ENCODE data around the gene OR8H1.

Gene OR8H1

GRCh38 chr11:56292154-56292553 lies at the start of gene OR8H1:
Gene OR8H1, minus strand, starts transcription at chr11:56292254. Its CDS starts 1,192 bp downstream, at chr11:56291062.
- Histone ChIP-seq H3K9me3 (ENCODE audit: control insufficient read depth in 2 of 2, low read length in 2 of 2) (no peaks in the 10 kb centered on the region), H3K4me1 (ENCODE audit: control insufficient read depth in 2 of 2, insufficient read depth in 2 of 2, low read length in 2 of 2) (no peaks in the 10 kb centered on the region), H3K4me3 (ENCODE audit: low read length in 2 of 2) (no peak within 1 kb of the TSS), H3K27me3 (ENCODE audit: control insufficient read depth in 2 of 2, insufficient read depth in 2 of 2, low read length in 2 of 2) (no peaks in the 10 kb centered on the region), H3K9ac (ENCODE audit: low read depth in 1 of 2, low read length in 2 of 2) (no peak within 1 kb of the TSS), H3K27ac (ENCODE audit: low read depth in 2 of 2, low read length in 2 of 2) (no peak within 1 kb of the TSS), H3K36me3 (ENCODE audit: control insufficient read depth in 2 of 2, insufficient read depth in 2 of 2, low read length in 2 of 2) (no peaks in the 10 kb centered on the region)

- Histone ChIP-seq H3K36me3 (ENCODE audit: control insufficient read depth in 2 of 2, insufficient read depth in 2 of 2, low read length in 2 of 2) (no peaks in the 10 kb centered on the region), H3K4me1 (ENCODE audit: control insufficient read depth in 2 of 2, insufficient read depth in 2 of 2, low read length in 2 of 2) (no peaks in the 10 kb centered on the region), H3K27me3 (ENCODE audit: control insufficient read depth in 2 of 2, insufficient read depth in 2 of 2, low read length in 2 of 2) (no peaks in the 10 kb centered on the region), H3K9ac (ENCODE audit: low read depth in 1 of 2, low read length in 2 of 2) (no peak overlapping the region), H3K9me3 (ENCODE audit: control insufficient read depth in 2 of 2, low read length in 2 of 2) (no peaks in the 10 kb centered on the region), H3K4me3 (ENCODE audit: low read length in 2 of 2) (no peak overlapping the region), H3K27ac (ENCODE audit: low read depth in 2 of 2, low read length in 2 of 2) (no peak overlapping the region)
Observed at GRCh38 chr11:56340289-56340688, 48.2 kb upstream of the OR8H1 start.

GRCh38 chr11:56333156-56333555 lies 41.1 kb upstream of the OR8H1 start:
- Histone ChIP-seq H3K9ac (ENCODE audit: low read depth in 1 of 2, low read length in 2 of 2) (no peak overlapping the region), H3K27ac (ENCODE audit: low read depth in 2 of 2, low read length in 2 of 2) (no peak overlapping the region), H3K4me3 (ENCODE audit: low read length in 2 of 2) (no peak overlapping the region), H3K4me1 (ENCODE audit: control insufficient read depth in 2 of 2, insufficient read depth in 2 of 2, low read length in 2 of 2) (no peaks in the 10 kb centered on the region), H3K27me3 (ENCODE audit: control insufficient read depth in 2 of 2, insufficient read depth in 2 of 2, low read length in 2 of 2) (no peaks in the 10 kb centered on the region), H3K36me3 (ENCODE audit: control insufficient read depth in 2 of 2, insufficient read depth in 2 of 2, low read length in 2 of 2) (no peaks in the 10 kb centered on the region), H3K9me3 (ENCODE audit: control insufficient read depth in 2 of 2, low read length in 2 of 2) (no peaks in the 10 kb centered on the region)

GRCh38 chr11:56331861-56332491 lies 39.9 kb upstream of the OR8H1 start:
- Histone ChIP-seq H3K27ac (ENCODE audit: low read depth in 2 of 2, low read length in 2 of 2) (no peak overlapping the region), H3K4me1 (ENCODE audit: control insufficient read depth in 2 of 2, insufficient read depth in 2 of 2, low read length in 2 of 2) (no peaks in the 10 kb centered on the region), H3K4me3 (ENCODE audit: low read length in 2 of 2) (no peak overlapping the region), H3K36me3 (ENCODE audit: control insufficient read depth in 2 of 2, insufficient read depth in 2 of 2, low read length in 2 of 2) (no peaks in the 10 kb centered on the region), H3K9me3 (ENCODE audit: control insufficient read depth in 2 of 2, low read length in 2 of 2) (no peaks in the 10 kb centered on the region), H3K27me3 (ENCODE audit: control insufficient read depth in 2 of 2, insufficient read depth in 2 of 2, low read length in 2 of 2) (no peaks in the 10 kb centered on the region), H3K9ac (ENCODE audit: low read depth in 1 of 2, low read length in 2 of 2) (no peak overlapping the region)

GRCh38 chr11:56314844-56315243 lies 22.8 kb upstream of the OR8H1 start, which contains the start of gene OR8K3:
Gene OR8K3, plus strand, starts transcription at chr11:56315144. Its CDS starts 3,163 bp downstream, at chr11:56318307.
- H3K9me3 ChIP-seq (ENCODE audit: control insufficient read depth in 2 of 2, low read length in 2 of 2): no peaks in the 10 kb centered on the region
- no peak within 1 kb of the TSS for H3K9ac ChIP-seq (ENCODE audit: low read depth in 1 of 2, low read length in 2 of 2)
- H3K36me3 ChIP-seq (ENCODE audit: control insufficient read depth in 2 of 2, insufficient read depth in 2 of 2, low read length in 2 of 2): no peaks in the 10 kb centered on the region
- no peak within 1 kb of the TSS for H3K4me3 ChIP-seq (ENCODE audit: low read length in 2 of 2)
- no peaks in the 10 kb centered on the region for H3K27me3 ChIP-seq (ENCODE audit: control insufficient read depth in 2 of 2, insufficient read depth in 2 of 2, low read length in 2 of 2)
- no peaks in the 10 kb centered on the region for H3K4me1 ChIP-seq (ENCODE audit: control insufficient read depth in 2 of 2, insufficient read depth in 2 of 2, low read length in 2 of 2)
- H3K27ac ChIP-seq (ENCODE audit: low read depth in 2 of 2, low read length in 2 of 2): no peak within 1 kb of the TSS

GRCh38 chr11:56307836-56308235 lies 15.8 kb upstream of the OR8H1 start:
- H3K4me3 ChIP-seq (ENCODE audit: low read length in 2 of 2): no peak overlapping the region
- H3K9ac ChIP-seq (ENCODE audit: low read depth in 1 of 2, low read length in 2 of 2): no peak overlapping the region
- no peak overlapping the region for H3K27ac ChIP-seq (ENCODE audit: low read depth in 2 of 2, low read length in 2 of 2)
- no peaks in the 10 kb centered on the region for H3K9me3 ChIP-seq (ENCODE audit: control insufficient read depth in 2 of 2, low read length in 2 of 2)
- no peaks in the 10 kb centered on the region for H3K4me1 ChIP-seq (ENCODE audit: control insufficient read depth in 2 of 2, insufficient read depth in 2 of 2, low read length in 2 of 2)
- H3K27me3 ChIP-seq (ENCODE audit: control insufficient read depth in 2 of 2, insufficient read depth in 2 of 2, low read length in 2 of 2): no peaks in the 10 kb centered on the region
- no peaks in the 10 kb centered on the region for H3K36me3 ChIP-seq (ENCODE audit: control insufficient read depth in 2 of 2, insufficient read depth in 2 of 2, low read length in 2 of 2)

- Histone ChIP-seq H3K9ac (ENCODE audit: low read depth in 1 of 2, low read length in 2 of 2) (no peak overlapping the region), H3K4me3 (ENCODE audit: low read length in 2 of 2) (no peak overlapping the region), H3K4me1 (ENCODE audit: control insufficient read depth in 2 of 2, insufficient read depth in 2 of 2, low read length in 2 of 2) (no peaks in the 10 kb centered on the region), H3K27me3 (ENCODE audit: control insufficient read depth in 2 of 2, insufficient read depth in 2 of 2, low read length in 2 of 2) (no peaks in the 10 kb centered on the region), H3K9me3 (ENCODE audit: control insufficient read depth in 2 of 2, low read length in 2 of 2) (no peaks in the 10 kb centered on the region), H3K36me3 (ENCODE audit: control insufficient read depth in 2 of 2, insufficient read depth in 2 of 2, low read length in 2 of 2) (no peaks in the 10 kb centered on the region), H3K27ac (ENCODE audit: low read depth in 2 of 2, low read length in 2 of 2) (no peak overlapping the region)
Observed at GRCh38 chr11:56296898-56297297, 4.8 kb upstream of the OR8H1 start.

- no peaks in the 10 kb centered on the region for H3K4me1 ChIP-seq (ENCODE audit: control insufficient read depth in 2 of 2, insufficient read depth in 2 of 2, low read length in 2 of 2)
- H3K9me3 ChIP-seq (ENCODE audit: control insufficient read depth in 2 of 2, low read length in 2 of 2): no peaks in the 10 kb centered on the region
- no peak within 1 kb of the TSS for H3K9ac ChIP-seq (ENCODE audit: low read depth in 1 of 2, low read length in 2 of 2)
- H3K27ac ChIP-seq (ENCODE audit: low read depth in 2 of 2, low read length in 2 of 2): no peak within 1 kb of the TSS
- no peak within 1 kb of the TSS for H3K4me3 ChIP-seq (ENCODE audit: low read length in 2 of 2)
- no peaks in the 10 kb centered on the region for H3K27me3 ChIP-seq (ENCODE audit: control insufficient read depth in 2 of 2, insufficient read depth in 2 of 2, low read length in 2 of 2)
- no peaks in the 10 kb centered on the region for H3K36me3 ChIP-seq (ENCODE audit: control insufficient read depth in 2 of 2, insufficient read depth in 2 of 2, low read length in 2 of 2)
Observed at GRCh38 chr11:56273854-56274253, 18.2 kb downstream of the OR8H1 start, which contains the start of gene OR5T1. Gene OR5T1, plus strand, starts transcription at chr11:56274154. Its CDS starts 1,485 bp downstream, at chr11:56275639.

GRCh38 chr11:56271092-56271491 lies 21.0 kb downstream of the OR8H1 start:
- H3K4me1 ChIP-seq (ENCODE audit: control insufficient read depth in 2 of 2, insufficient read depth in 2 of 2, low read length in 2 of 2): no peaks in the 10 kb centered on the region
- no peaks in the 10 kb centered on the region for H3K27me3 ChIP-seq (ENCODE audit: control insufficient read depth in 2 of 2, insufficient read depth in 2 of 2, low read length in 2 of 2)
- no peak overlapping the region for H3K9ac ChIP-seq (ENCODE audit: low read depth in 1 of 2, low read length in 2 of 2)
- no peaks in the 10 kb centered on the region for H3K36me3 ChIP-seq (ENCODE audit: control insufficient read depth in 2 of 2, insufficient read depth in 2 of 2, low read length in 2 of 2)
- H3K27ac ChIP-seq (ENCODE audit: low read depth in 2 of 2, low read length in 2 of 2): no peak overlapping the region
- no peaks in the 10 kb centered on the region for H3K9me3 ChIP-seq (ENCODE audit: control insufficient read depth in 2 of 2, low read length in 2 of 2)
- peak overlapping the region in 1 of 2 donors; percentile 8 for H3K4me3 ChIP-seq (ENCODE audit: low read length in 2 of 2)

- Histone ChIP-seq H3K36me3 (ENCODE audit: control insufficient read depth in 2 of 2, insufficient read depth in 2 of 2, low read length in 2 of 2) (no peaks in the 10 kb centered on the region), H3K9ac (ENCODE audit: low read depth in 1 of 2, low read length in 2 of 2) (no peak within 1 kb of the TSS), H3K4me1 (ENCODE audit: control insufficient read depth in 2 of 2, insufficient read depth in 2 of 2, low read length in 2 of 2) (no peaks in the 10 kb centered on the region), H3K27ac (ENCODE audit: low read depth in 2 of 2, low read length in 2 of 2) (no peak within 1 kb of the TSS), H3K9me3 (ENCODE audit: control insufficient read depth in 2 of 2, low read length in 2 of 2) (no peaks in the 10 kb centered on the region), H3K27me3 (ENCODE audit: control insufficient read depth in 2 of 2, insufficient read depth in 2 of 2, low read length in 2 of 2) (no peaks in the 10 kb centered on the region), H3K4me3 (ENCODE audit: low read length in 2 of 2) (no peak within 1 kb of the TSS)
Observed at GRCh38 chr11:56251954-56252353, 40.1 kb downstream of the OR8H1 start, which contains the start of gene OR5T3. Gene OR5T3, plus strand, starts transcription at chr11:56252254. Its CDS starts 0 bp downstream, at chr11:56252254.

All from mucosa of rectum (tissue), 2 donors.